Tibial nerve (tissue), 4 donors: ENCODE results near the gene TRERF1.

Source experiments
- EP300 ChIP-seq, 2 donors: sonication (generic); formaldehyde crosslinking; IDR thresholded peaks; one replicate each; pipeline ENCODE4 v1.6.1; 2017; ENCODE audit warnings: antibody characterized with exemption in 2 of 2, mild to moderate bottlenecking in 1 of 2
- POLR2A ChIP-seq, 2 donors: fragments of 450-650 bp; IDR thresholded peaks; one replicate each; pipeline ENCODE4 v1.6.1; 2017; ENCODE audit warnings: antibody characterized with exemption in 2 of 2, mild to moderate bottlenecking in 2 of 2, moderate library complexity in 2 of 2
- TF ChIP-seq, protein P1 (sequence below), 5 experiments: fragments of 200-600 bp in 3 of 5; fragments of 450-650 bp in 2 of 5; sonication (generic) in 3 of 5; IDR thresholded peaks; one replicate each; pipeline ENCODE4 v1.5.1; 2016 to 2019; ENCODE audit warnings: antibody characterized with exemption in 5 of 5, mild to moderate bottlenecking in 3 of 5, moderate library complexity in 2 of 5

DNA sequence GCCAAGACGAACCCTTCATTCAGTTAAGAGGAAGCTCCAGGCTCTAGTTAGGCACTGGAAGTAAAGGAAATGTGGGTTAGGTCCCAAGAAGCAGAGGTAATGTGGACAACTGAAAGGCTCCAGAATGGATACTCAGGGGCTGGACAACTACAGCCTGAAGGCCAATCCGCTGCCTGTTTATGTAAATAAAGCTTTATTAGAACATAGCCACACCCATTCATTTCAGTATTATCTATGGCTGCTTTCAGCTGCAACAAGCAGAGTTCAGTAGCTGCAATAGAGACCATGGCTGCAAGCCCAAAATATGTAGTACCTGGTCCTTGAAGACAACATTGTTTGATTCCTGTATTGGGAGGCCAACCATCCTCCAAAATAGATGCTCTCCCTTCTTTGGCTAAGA lies 133.2 kb downstream of the TRERF1 start:
- TF ChIP-seq, protein P1, sequence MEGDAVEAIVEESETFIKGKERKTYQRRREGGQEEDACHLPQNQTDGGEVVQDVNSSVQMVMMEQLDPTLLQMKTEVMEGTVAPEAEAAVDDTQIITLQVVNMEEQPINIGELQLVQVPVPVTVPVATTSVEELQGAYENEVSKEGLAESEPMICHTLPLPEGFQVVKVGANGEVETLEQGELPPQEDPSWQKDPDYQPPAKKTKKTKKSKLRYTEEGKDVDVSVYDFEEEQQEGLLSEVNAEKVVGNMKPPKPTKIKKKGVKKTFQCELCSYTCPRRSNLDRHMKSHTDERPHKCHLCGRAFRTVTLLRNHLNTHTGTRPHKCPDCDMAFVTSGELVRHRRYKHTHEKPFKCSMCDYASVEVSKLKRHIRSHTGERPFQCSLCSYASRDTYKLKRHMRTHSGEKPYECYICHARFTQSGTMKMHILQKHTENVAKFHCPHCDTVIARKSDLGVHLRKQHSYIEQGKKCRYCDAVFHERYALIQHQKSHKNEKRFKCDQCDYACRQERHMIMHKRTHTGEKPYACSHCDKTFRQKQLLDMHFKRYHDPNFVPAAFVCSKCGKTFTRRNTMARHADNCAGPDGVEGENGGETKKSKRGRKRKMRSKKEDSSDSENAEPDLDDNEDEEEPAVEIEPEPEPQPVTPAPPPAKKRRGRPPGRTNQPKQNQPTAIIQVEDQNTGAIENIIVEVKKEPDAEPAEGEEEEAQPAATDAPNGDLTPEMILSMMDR (IDR thresholded peaks at IDR 0.05): no peak
- TF ChIP-seq EP300 (IDR thresholded peaks at IDR 0.05) (no peak), POLR2A (IDR thresholded peaks at IDR 0.05) (no peak)
